ENCODE data around the gene FCN2. TPM values are rescaled to one million over a fixed set of nuclear protein-coding genes. Genes with fewer than 3 reads are reported as not detected.

FCN2 gene
- total RNA-seq, 2 experiments from 2014 or later, result not detected

DNA sequence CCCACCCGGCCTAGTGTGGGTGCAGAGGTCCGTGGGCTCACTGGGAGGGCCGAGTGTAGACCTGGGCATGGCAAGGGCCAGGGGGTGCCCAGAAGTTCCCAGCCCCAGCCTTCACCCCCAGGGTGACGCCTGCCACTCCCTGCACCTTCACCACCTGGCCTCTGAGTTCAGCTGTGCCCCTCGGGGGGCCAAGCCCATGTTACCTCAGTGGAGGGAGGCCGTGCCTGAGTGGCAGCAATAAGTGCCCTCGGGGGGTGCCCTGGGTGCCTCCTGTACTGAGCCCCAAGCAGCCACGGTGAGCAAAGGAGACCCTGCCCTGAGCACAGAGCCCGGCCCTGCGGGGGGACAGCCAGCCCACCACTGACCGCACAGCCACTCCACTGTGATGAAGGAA is 10.3 kb upstream of the FCN2 start:
- intact Hi-C loops (cut with DNase I, micrococcal nuclease), result no loop called here
- no peaks in the 10 kb centered on the region for H3K27me3 ChIP-seq (ENCODE audit: control insufficient read depth in 1 of 2, insufficient read depth in 2 of 2, low read length in 2 of 2)
- Mint-ChIP-seq H3K4me3 (no peak overlapping the region), H3K4me1 (ENCODE audit: low read depth) (no peaks in the 10 kb centered on the region), H3K36me3 (ENCODE audit: low read depth) (no peaks in the 10 kb centered on the region), H3K9me3 (no peaks in the 10 kb centered on the region), H3K27me3 (peaks cover 9% of the 10 kb centered on the region), H3K27ac (no peak overlapping the region)
- TF ChIP-seq, protein P1, sequence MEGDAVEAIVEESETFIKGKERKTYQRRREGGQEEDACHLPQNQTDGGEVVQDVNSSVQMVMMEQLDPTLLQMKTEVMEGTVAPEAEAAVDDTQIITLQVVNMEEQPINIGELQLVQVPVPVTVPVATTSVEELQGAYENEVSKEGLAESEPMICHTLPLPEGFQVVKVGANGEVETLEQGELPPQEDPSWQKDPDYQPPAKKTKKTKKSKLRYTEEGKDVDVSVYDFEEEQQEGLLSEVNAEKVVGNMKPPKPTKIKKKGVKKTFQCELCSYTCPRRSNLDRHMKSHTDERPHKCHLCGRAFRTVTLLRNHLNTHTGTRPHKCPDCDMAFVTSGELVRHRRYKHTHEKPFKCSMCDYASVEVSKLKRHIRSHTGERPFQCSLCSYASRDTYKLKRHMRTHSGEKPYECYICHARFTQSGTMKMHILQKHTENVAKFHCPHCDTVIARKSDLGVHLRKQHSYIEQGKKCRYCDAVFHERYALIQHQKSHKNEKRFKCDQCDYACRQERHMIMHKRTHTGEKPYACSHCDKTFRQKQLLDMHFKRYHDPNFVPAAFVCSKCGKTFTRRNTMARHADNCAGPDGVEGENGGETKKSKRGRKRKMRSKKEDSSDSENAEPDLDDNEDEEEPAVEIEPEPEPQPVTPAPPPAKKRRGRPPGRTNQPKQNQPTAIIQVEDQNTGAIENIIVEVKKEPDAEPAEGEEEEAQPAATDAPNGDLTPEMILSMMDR (IDR thresholded peaks at IDR 0.05), result no peak
- H3K4me1 ChIP-seq (ENCODE audit: insufficient read depth, low read length), result no peaks in the 10 kb centered on the region
- ChIA-PET CTCF (no interaction called here), POLR2A (no interaction called here)
- H3K27ac ChIP-seq (ENCODE audit: low read depth in 1 of 2, low read length in 2 of 2), result no peak overlapping the region
- ATAC-seq (ENCODE audit: poor library complexity) (no peak), DNase-seq (no peak)
- H3K36me3 ChIP-seq (ENCODE audit: insufficient read depth, low read length), result no peaks in the 10 kb centered on the region
- peaks cover 0 to 25% of the 10 kb centered on the region in 2 experiments for H3K9me3 ChIP-seq (ENCODE audit: control insufficient read depth in 1 of 2, insufficient read depth in 1 of 2, low read length in 2 of 2)
- H3K4me3 ChIP-seq (ENCODE audit: low read length), result no peak overlapping the region

DNA sequence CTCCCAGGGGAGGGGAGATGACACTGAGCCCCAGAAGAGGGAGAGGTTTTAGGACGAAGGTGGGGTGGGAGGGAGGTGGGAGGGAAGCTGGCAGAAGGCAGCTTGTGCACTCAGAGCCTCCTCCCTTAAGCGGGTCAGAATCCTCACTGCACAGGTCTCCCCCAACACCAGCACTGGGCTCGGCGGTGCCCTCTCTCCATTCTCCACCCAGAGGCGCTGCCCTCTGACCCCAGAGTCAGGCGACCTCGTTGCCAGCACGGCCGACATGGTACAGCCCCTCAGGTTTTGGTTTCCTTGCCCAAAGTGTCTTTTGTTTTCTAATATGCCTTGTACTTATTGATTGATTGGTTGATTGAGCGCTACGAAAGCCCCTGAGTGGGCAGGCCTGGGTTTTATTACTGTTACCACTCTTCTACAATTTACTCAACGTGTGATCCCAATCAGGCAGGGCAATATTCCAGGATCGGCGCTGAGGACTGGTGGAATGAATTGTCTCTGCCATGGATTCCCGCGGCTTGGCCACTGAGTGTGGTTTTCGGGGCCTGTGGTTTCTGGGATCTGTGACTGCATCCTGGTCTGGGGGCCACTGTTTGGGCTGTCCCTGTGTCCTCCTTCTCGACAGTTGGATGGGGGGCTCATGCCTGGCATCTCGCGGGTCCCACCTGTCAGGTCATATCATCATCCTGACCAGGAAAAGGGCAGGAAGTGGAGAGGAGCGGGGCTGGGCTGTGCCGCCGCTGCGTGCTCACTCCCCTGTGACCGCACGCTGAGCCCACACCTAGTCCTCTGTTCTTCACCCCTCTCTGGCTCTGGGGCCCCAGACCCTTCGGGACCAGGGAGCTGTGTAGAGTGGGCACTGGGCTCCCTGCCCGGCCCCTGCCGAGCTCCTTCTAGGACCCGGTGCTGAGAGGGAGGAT is 9.6 kb upstream of the FCN2 start:
- H3K9me3 ChIP-seq (ENCODE audit: control insufficient read depth in 1 of 2, insufficient read depth in 1 of 2, low read length in 2 of 2), result peaks cover 0 to 25% of the 10 kb centered on the region in 2 experiments
- H3K4me3 ChIP-seq (ENCODE audit: low read length), result no peak overlapping the region
- H3K36me3 Mint-ChIP-seq (ENCODE audit: low read depth), result no peaks in the 10 kb centered on the region
- no peaks in the 10 kb centered on the region for H3K4me1 Mint-ChIP-seq (ENCODE audit: low read depth)
- no peaks in the 10 kb centered on the region for H3K9me3 Mint-ChIP-seq
- TF ChIP-seq, protein P1 (IDR thresholded peaks at IDR 0.05), result no peak
- intact Hi-C loops (cut with DNase I, micrococcal nuclease), result no loop called here
- no peaks in the 10 kb centered on the region for H3K4me1 ChIP-seq (ENCODE audit: insufficient read depth, low read length)
- peaks cover 9% of the 10 kb centered on the region for H3K27me3 Mint-ChIP-seq
- no peak overlapping the region for H3K27ac Mint-ChIP-seq
- ChIA-PET CTCF (no interaction called here), POLR2A (no interaction called here)
- H3K27me3 ChIP-seq (ENCODE audit: control insufficient read depth in 1 of 2, insufficient read depth in 2 of 2, low read length in 2 of 2), result no peaks in the 10 kb centered on the region
- ATAC-seq (ENCODE audit: poor library complexity), result no peak
- no peak overlapping the region for H3K4me3 Mint-ChIP-seq
- H3K27ac ChIP-seq (ENCODE audit: low read depth in 1 of 2, low read length in 2 of 2), result no peak overlapping the region
- no peak for DNase-seq
- no peaks in the 10 kb centered on the region for H3K36me3 ChIP-seq (ENCODE audit: insufficient read depth, low read length)

DNA sequence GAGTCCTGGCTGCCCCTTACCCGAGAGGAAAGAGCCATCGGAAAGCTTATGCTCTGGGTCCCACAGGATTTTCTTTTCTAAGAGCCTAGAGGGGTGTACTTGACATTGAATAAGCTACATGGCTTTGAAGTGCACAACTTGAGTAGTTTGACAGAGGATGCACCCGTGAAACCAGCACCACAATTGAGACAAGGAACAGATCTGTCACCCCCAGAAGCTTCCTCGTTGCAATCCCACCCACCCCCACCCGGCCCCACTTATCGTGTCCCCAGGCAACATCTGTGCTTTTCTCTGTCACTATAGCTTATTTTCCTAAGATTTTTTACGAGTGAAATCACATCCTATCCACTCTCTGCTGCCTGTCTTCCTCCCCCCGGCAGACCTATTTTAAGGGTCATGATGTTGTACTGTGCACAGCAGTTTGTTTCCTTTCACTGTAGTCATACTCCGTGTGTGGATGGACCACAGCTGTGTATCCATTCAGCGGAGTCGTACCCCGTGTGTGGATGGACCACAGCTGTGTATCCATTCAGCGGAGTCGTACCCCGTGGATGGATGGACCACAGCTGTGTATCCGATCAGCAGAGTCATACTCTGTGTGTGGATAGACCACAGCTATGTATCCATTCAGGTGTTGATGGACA is 8.8 kb upstream of the FCN2 start:
- Mint-ChIP-seq H3K27me3 (peaks cover 9% of the 10 kb centered on the region), H3K4me3 (no peak overlapping the region), H3K4me1 (ENCODE audit: low read depth) (no peaks in the 10 kb centered on the region), H3K27ac (no peak overlapping the region), H3K9me3 (no peaks in the 10 kb centered on the region), H3K36me3 (ENCODE audit: low read depth) (no peaks in the 10 kb centered on the region)
- no peak for DNase-seq
- H3K27me3 ChIP-seq (ENCODE audit: control insufficient read depth in 1 of 2, insufficient read depth in 2 of 2, low read length in 2 of 2), result no peaks in the 10 kb centered on the region
- H3K4me1 ChIP-seq (ENCODE audit: insufficient read depth, low read length), result no peaks in the 10 kb centered on the region
- TF ChIP-seq, protein P1 (IDR thresholded peaks at IDR 0.05), result no peak
- no peak overlapping the region for H3K27ac ChIP-seq (ENCODE audit: low read depth in 1 of 2, low read length in 2 of 2)
- H3K4me3 ChIP-seq (ENCODE audit: low read length), result no peak overlapping the region
- H3K36me3 ChIP-seq (ENCODE audit: insufficient read depth, low read length), result no peaks in the 10 kb centered on the region
- ChIA-PET POLR2A (no interaction called here), CTCF (no interaction called here)
- ATAC-seq (ENCODE audit: poor library complexity), result no peak
- peaks cover 0 to 25% of the 10 kb centered on the region in 2 experiments for H3K9me3 ChIP-seq (ENCODE audit: control insufficient read depth in 1 of 2, insufficient read depth in 1 of 2, low read length in 2 of 2)
- intact Hi-C loops (cut with DNase I, micrococcal nuclease), result no loop called here
